DND-41 (cell line): ENCODE measurements around the gene CACNA1H.

Experiments
- EZH2 ChIP-seq: IDR thresholded peaks from 3 replicates; pipeline ENCODE4 v1.6.1; 2012; ENCODE audit warnings: borderline replicate concordance, low read depth, mild to moderate bottlenecking, moderate library complexity, low read length, inconsistent platforms; ENCODE audit not compliant: severe bottlenecking
- TF ChIP-seq, protein P1 (sequence below): IDR thresholded peaks from 2 replicates; pipeline ENCODE4 v1.5.1; 2012; ENCODE audit warnings: borderline replicate concordance, low read length, moderate library complexity, mild to moderate bottlenecking; ENCODE audit not compliant: poor library complexity, severe bottlenecking; ENCODE audit errors: extremely low read depth

DNA sequence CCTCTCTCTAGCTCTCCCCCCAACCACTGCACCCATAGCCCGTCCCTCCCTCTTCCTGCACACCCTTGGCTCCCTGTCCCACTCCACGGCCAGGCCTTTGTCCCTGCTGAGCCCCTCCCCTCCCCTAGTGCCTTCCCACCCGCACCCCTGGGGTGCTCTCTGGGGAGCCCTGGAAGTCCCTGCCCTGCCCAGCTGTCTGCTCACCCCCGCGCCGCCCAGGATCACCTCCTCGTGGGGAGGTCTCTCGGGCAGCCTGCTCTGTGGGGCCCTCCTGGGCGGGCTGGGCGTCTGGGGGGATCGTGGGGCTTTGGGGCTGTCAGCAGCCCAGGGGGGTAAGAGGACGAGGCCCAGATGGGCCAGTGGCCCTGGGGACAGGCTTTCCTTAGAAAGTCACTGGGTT, 18.1 kb downstream of the CACNA1H start:
- TF ChIP-seq EZH2, result no peak
- TF ChIP-seq, protein P1, sequence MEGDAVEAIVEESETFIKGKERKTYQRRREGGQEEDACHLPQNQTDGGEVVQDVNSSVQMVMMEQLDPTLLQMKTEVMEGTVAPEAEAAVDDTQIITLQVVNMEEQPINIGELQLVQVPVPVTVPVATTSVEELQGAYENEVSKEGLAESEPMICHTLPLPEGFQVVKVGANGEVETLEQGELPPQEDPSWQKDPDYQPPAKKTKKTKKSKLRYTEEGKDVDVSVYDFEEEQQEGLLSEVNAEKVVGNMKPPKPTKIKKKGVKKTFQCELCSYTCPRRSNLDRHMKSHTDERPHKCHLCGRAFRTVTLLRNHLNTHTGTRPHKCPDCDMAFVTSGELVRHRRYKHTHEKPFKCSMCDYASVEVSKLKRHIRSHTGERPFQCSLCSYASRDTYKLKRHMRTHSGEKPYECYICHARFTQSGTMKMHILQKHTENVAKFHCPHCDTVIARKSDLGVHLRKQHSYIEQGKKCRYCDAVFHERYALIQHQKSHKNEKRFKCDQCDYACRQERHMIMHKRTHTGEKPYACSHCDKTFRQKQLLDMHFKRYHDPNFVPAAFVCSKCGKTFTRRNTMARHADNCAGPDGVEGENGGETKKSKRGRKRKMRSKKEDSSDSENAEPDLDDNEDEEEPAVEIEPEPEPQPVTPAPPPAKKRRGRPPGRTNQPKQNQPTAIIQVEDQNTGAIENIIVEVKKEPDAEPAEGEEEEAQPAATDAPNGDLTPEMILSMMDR, result no peak
